Forelimb muscle (tissue), 1 donor: Measurements from ENCODE around the gene ZNF880. TPM values are rescaled to one million over a fixed set of nuclear protein-coding genes. Genes with fewer than 3 reads are reported as not detected.

Experiments
- polyA plus RNA-seq: library from polyadenylated mRNA; unstranded; fragments of 120-200 nt; gene quantifications from one replicate; pipeline ENCODE4 v1.2.1, GENCODE V29; 2013; ENCODE audit not compliant: insufficient read length

The ZNF880 gene
- polyA plus RNA-seq, 1 donor: 12.5 TPM

Other genes starting within 250 kb of the ZNF880 start
- gene ZNF616, start 230.0 kb upstream of the ZNF880 start, polyA plus RNA-seq: 9.1 TPM
- gene ZNF836, start 198.3 kb upstream of the ZNF880 start, polyA plus RNA-seq: 8.2 TPM
- 293 TPM for gene PPP2R1A, start 179.9 kb upstream of the ZNF880 start, polyA plus RNA-seq
- 10.9 TPM for gene ZNF766, start 100.3 kb upstream of the ZNF880 start, polyA plus RNA-seq
- 9.5 TPM for gene ZNF480, start 72.8 kb upstream of the ZNF880 start, polyA plus RNA-seq
- 3.3 TPM for gene ZNF610, start 33.7 kb upstream of the ZNF880 start, polyA plus RNA-seq
- gene ZNF528, start 27.9 kb downstream of the ZNF880 start, polyA plus RNA-seq: 20.1 TPM
- gene ZNF534, start 59.2 kb downstream of the ZNF880 start, polyA plus RNA-seq: 0.81 TPM
- 2.4 TPM for gene ZNF578, start 83.6 kb downstream of the ZNF880 start, polyA plus RNA-seq
- 6.5 TPM for gene ZNF808, start 157.7 kb downstream of the ZNF880 start, polyA plus RNA-seq
- 8.6 TPM for gene ZNF701, start 200.4 kb downstream of the ZNF880 start, polyA plus RNA-seq